ENCODE measurements around the gene WDR91.

WDR91 gene

GRCh38 chr7:135209225-135209834 is 2.0 kb downstream of the WDR91 start:
- no peak overlapping the region for H3K4me2 ChIP-seq
- no peaks in the 10 kb centered on the region for H3K79me2 ChIP-seq (ENCODE audit: insufficient read depth, low read depth)

GRCh38 chr7:135208102-135208793 is 3.1 kb downstream of the WDR91 start:
- Histone ChIP-seq H4K20me1 (ENCODE audit: insufficient read depth) (no peaks in the 10 kb centered on the region), H3K9ac (no peak overlapping the region), H3K4me2 (no peak overlapping the region), H3K27ac (no peak overlapping the region), H3K4me3 (IDR thresholded peaks at IDR 0.05; ENCODE audit: insufficient read depth, low read depth, low read length) (no peak overlapping the region), H3K36me3 (ENCODE audit: insufficient read depth) (no peaks in the 10 kb centered on the region), H3K79me2 (ENCODE audit: insufficient read depth, low read depth) (no peaks in the 10 kb centered on the region), H2AFZ (ENCODE audit: low read depth) (no peak overlapping the region), H3K27me3 (ENCODE audit: insufficient read depth, low read depth) (no peaks in the 10 kb centered on the region), H3K4me1 (ENCODE audit: low read depth, poor library complexity, severe bottlenecking) (peaks cover 10% of the 10 kb centered on the region)
- no peak for TF ChIP-seq CTCF (conservative IDR thresholded peaks at IDR 0.05; ENCODE audit: low read depth, low read length)

More at GRCh38 chr7:135209225-135209834, 2.0 kb downstream of the WDR91 start:
- TF ChIP-seq CTCF (conservative IDR thresholded peaks at IDR 0.05; ENCODE audit: low read depth, low read length) = no peak
- Histone ChIP-seq H3K27ac (no peak overlapping the region), H4K20me1 (ENCODE audit: insufficient read depth) (no peaks in the 10 kb centered on the region), H3K27me3 (ENCODE audit: insufficient read depth, low read depth) (no peaks in the 10 kb centered on the region), H3K9ac (no peak overlapping the region), H2AFZ (ENCODE audit: low read depth) (no peak overlapping the region), H3K4me1 (ENCODE audit: low read depth, poor library complexity, severe bottlenecking) (peaks cover 10% of the 10 kb centered on the region), H3K36me3 (ENCODE audit: insufficient read depth) (no peaks in the 10 kb centered on the region), H3K4me3 (IDR thresholded peaks at IDR 0.05; ENCODE audit: insufficient read depth, low read depth, low read length) (no peak overlapping the region)

GRCh38 chr7:135207406-135208101 is 3.8 kb downstream of the WDR91 start:
- H3K4me3 ChIP-seq (IDR thresholded peaks at IDR 0.05; ENCODE audit: insufficient read depth, low read depth, low read length) = no peak overlapping the region
- no peak overlapping the region for H2AFZ ChIP-seq (ENCODE audit: low read depth)
- H3K4me2 ChIP-seq = no peak overlapping the region
- H3K9ac ChIP-seq = no peak overlapping the region
- H3K27ac ChIP-seq = no peak overlapping the region
- no peaks in the 10 kb centered on the region for H4K20me1 ChIP-seq (ENCODE audit: insufficient read depth)
- no peaks in the 10 kb centered on the region for H3K27me3 ChIP-seq (ENCODE audit: insufficient read depth, low read depth)
- H3K4me1 ChIP-seq (ENCODE audit: low read depth, poor library complexity, severe bottlenecking) = peaks cover 10% of the 10 kb centered on the region
- no peak for TF ChIP-seq CTCF (conservative IDR thresholded peaks at IDR 0.05; ENCODE audit: low read depth, low read length)
- no peaks in the 10 kb centered on the region for H3K79me2 ChIP-seq (ENCODE audit: insufficient read depth, low read depth)
- no peaks in the 10 kb centered on the region for H3K36me3 ChIP-seq (ENCODE audit: insufficient read depth)

- no peaks in the 10 kb centered on the region for H4K20me1 ChIP-seq (ENCODE audit: insufficient read depth)
- no peak overlapping the region for H3K4me3 ChIP-seq (IDR thresholded peaks at IDR 0.05; ENCODE audit: insufficient read depth, low read depth, low read length)
- no peak overlapping the region for H3K9ac ChIP-seq
- H3K27ac ChIP-seq = no peak overlapping the region
- no peak overlapping the region for H3K4me2 ChIP-seq
- H3K27me3 ChIP-seq (ENCODE audit: insufficient read depth, low read depth) = no peaks in the 10 kb centered on the region
- H3K36me3 ChIP-seq (ENCODE audit: insufficient read depth) = no peaks in the 10 kb centered on the region
- H3K4me1 ChIP-seq (ENCODE audit: low read depth, poor library complexity, severe bottlenecking) = peaks cover 7% of the 10 kb centered on the region
- H2AFZ ChIP-seq (ENCODE audit: low read depth) = no peak overlapping the region
- no peak for TF ChIP-seq CTCF (conservative IDR thresholded peaks at IDR 0.05; ENCODE audit: low read depth, low read length)
- H3K79me2 ChIP-seq (ENCODE audit: insufficient read depth, low read depth) = no peaks in the 10 kb centered on the region
Measured at GRCh38 chr7:135206941-135207391, 4.4 kb downstream of the WDR91 start.

Data from KMS-11 (cell line).